ENCODE data around the gene LIPG. TPM values are rescaled to one million over a fixed set of nuclear protein-coding genes. Genes with fewer than 3 reads are reported as not detected.

The LIPG gene
- total RNA-seq, 2 experiments from 2014 or later: not detected

GRCh38 chr18:49608366-49609255 lies 46.8 kb downstream of the LIPG start:
- no peak for DNase-seq (ENCODE audit: low spot score)
- Histone ChIP-seq H3K36me3 (ENCODE audit: insufficient read depth, low read length) (no peaks in the 10 kb centered on the region), H3K4me2 (ENCODE audit: low read length) (no peak overlapping the region), H4K20me1 (ENCODE audit: insufficient read depth, low read length) (no peaks in the 10 kb centered on the region), H3K27ac (ENCODE audit: low read depth, low read length, poor library complexity, severe bottlenecking) (no peak overlapping the region), H3K9me2 (ENCODE audit: insufficient read depth, low read length) (no peaks in the 10 kb centered on the region), H3K79me2 (ENCODE audit: insufficient read depth, low read depth, low read length) (no peaks in the 10 kb centered on the region), H2AFZ (ENCODE audit: low read length) (no peak overlapping the region), H3K4me3 (ENCODE audit: low read depth, low read length, poor library complexity, severe bottlenecking) (no peak overlapping the region), H3K9me3 (ENCODE audit: low read length) (no peaks in the 10 kb centered on the region), H3K4me1 (ENCODE audit: insufficient read depth, low read length, poor library complexity, severe bottlenecking) (no peaks in the 10 kb centered on the region)
- no peak for TF ChIP-seq EZH2phosphoT487 (IDR thresholded peaks at IDR 0.05; ENCODE audit: borderline replicate concordance, low read depth, low read length)
- no peak for TF ChIP-seq CTCF (conservative IDR thresholded peaks at IDR 0.05; ENCODE audit: low read length)
- intact Hi-C loops (cut with micrococcal nuclease; ENCODE audit: unreplicated experiment): no loop called here
- CTCF ChIA-PET (ENCODE audit: unreplicated experiment): no interaction called here
- POLR2A ChIA-PET: no interaction called here
- no TSS peak for BruUV-seq (replicated peaks)

- H4K20me1 ChIP-seq (ENCODE audit: insufficient read depth, low read length): no peaks in the 10 kb centered on the region
- no peak overlapping the region for H3K4me2 ChIP-seq (ENCODE audit: low read length)
- no peaks in the 10 kb centered on the region for H3K36me3 ChIP-seq (ENCODE audit: insufficient read depth, low read length)
- ChIA-PET CTCF (ENCODE audit: unreplicated experiment) (no interaction called here), POLR2A (no interaction called here)
- BruUV-seq (replicated peaks): no TSS peak
- intact Hi-C loops (cut with micrococcal nuclease; ENCODE audit: unreplicated experiment): no loop called here
- H3K79me2 ChIP-seq (ENCODE audit: insufficient read depth, low read depth, low read length): no peaks in the 10 kb centered on the region
- no peak for TF ChIP-seq EZH2phosphoT487 (IDR thresholded peaks at IDR 0.05; ENCODE audit: borderline replicate concordance, low read depth, low read length)
- TF ChIP-seq CTCF (conservative IDR thresholded peaks at IDR 0.05; ENCODE audit: low read length): no peak
- H3K4me3 ChIP-seq (ENCODE audit: low read depth, low read length, poor library complexity, severe bottlenecking): no peak overlapping the region
- no peak for DNase-seq (ENCODE audit: low spot score)
- H2AFZ ChIP-seq (ENCODE audit: low read length): no peak overlapping the region
- no peaks in the 10 kb centered on the region for H3K4me1 ChIP-seq (ENCODE audit: insufficient read depth, low read length, poor library complexity, severe bottlenecking)
- no peaks in the 10 kb centered on the region for H3K9me3 ChIP-seq (ENCODE audit: low read length)
- H3K27ac ChIP-seq (ENCODE audit: low read depth, low read length, poor library complexity, severe bottlenecking): no peak overlapping the region
- no peaks in the 10 kb centered on the region for H3K9me2 ChIP-seq (ENCODE audit: insufficient read depth, low read length)
Measured at GRCh38 chr18:49609256-49610021, 47.6 kb downstream of the LIPG start.
